Measurements from ENCODE around the gene TMEM115.

DNA sequence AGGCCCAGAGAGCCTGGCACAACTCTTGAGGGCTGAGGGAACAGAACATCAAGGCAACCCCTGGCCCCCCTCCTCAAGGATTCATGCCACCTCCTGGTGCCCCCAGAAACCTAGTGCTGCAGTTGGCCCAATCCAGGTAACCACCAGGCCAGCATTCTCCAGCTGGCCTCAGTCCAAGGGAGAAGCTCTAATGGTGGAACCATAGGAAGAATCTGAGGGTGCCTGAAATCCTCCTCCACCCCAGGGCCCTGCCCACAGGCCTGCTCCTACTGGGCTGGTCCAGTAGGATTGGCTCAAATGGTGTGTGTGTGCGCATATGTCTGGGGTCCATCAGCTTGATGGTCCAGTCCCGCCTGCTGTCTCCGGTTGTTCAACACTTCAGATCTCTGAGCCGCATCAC, 44.5 kb downstream of the TMEM115 start:
- TF ChIP-seq POLR2A (IDR thresholded peaks at IDR 0.05) = no peak
- no peak for TF ChIP-seq POLR2AphosphoS5 (IDR thresholded peaks at IDR 0.05)
